GM10847 (cell line): ENCODE results near the gene SLIT2.

Experiments
- POLR2A ChIP-seq: IDR thresholded peaks from 2 replicates; pipeline ENCODE4 v1.6.1; 2011; ENCODE audit not compliant: insufficient read length; ENCODE audit errors: extremely low read depth

The SLIT2 gene

GRCh38 chr4:20251796-20252655 is at the start of gene SLIT2:
Gene SLIT2, plus strand, starts transcription at chr4:20251905. Its CDS starts 1,911 bp downstream, at chr4:20253816.
- no peak for TF ChIP-seq POLR2A

GRCh38 chr4:20203508-20203907 is 48.2 kb upstream of the SLIT2 start:
- TF ChIP-seq POLR2A, result no peak

- TF ChIP-seq POLR2A, result no peak
Observed at GRCh38 chr4:20217521-20217920, 34.2 kb upstream of the SLIT2 start.

- TF ChIP-seq POLR2A, result no peak
Observed at GRCh38 chr4:20217951-20218350, 33.8 kb upstream of the SLIT2 start.

GRCh38 chr4:20219521-20219920 is 32.2 kb upstream of the SLIT2 start:
- TF ChIP-seq POLR2A, result no peak

- TF ChIP-seq POLR2A, result no peak
Observed at GRCh38 chr4:20237894-20238537, 13.7 kb upstream of the SLIT2 start.

- no peak for TF ChIP-seq POLR2A
Observed at GRCh38 chr4:20248155-20248558, 3.5 kb upstream of the SLIT2 start.

- TF ChIP-seq POLR2A, result no peak
Observed at GRCh38 chr4:20249333-20249732, 2.4 kb upstream of the SLIT2 start.

GRCh38 chr4:20251031-20251795 is 492 bp upstream of the SLIT2 start:
- TF ChIP-seq POLR2A, result no peak

- TF ChIP-seq POLR2A, result no peak
Observed at GRCh38 chr4:20252656-20253282, 1.1 kb downstream of the SLIT2 start.

GRCh38 chr4:20253283-20253734 is 1.6 kb downstream of the SLIT2 start:
- no peak for TF ChIP-seq POLR2A

- no peak for TF ChIP-seq POLR2A
Observed at GRCh38 chr4:20253735-20254409, 2.2 kb downstream of the SLIT2 start.

- no peak for TF ChIP-seq POLR2A
Observed at GRCh38 chr4:20254511-20255250, 3.0 kb downstream of the SLIT2 start.

GRCh38 chr4:20255251-20255586 is 3.5 kb downstream of the SLIT2 start:
- TF ChIP-seq POLR2A, result no peak

GRCh38 chr4:20255823-20256222 is 4.1 kb downstream of the SLIT2 start:
- TF ChIP-seq POLR2A, result no peak
